Breast epithelium (tissue), 3 donors: ENCODE data around the gene USP17L18.
"Not testable (repeated sequence)": the region's sequence is repeated elsewhere in the genome, so short reads cannot be mapped to it uniquely, and the experiment has no call there.

Experiments
- POLR2A ChIP-seq: fragments of 450-650 bp; IDR thresholded peaks from one replicate; pipeline ENCODE4 v1.6.1; 2016; ENCODE audit warnings: antibody characterized with exemption, mild to moderate bottlenecking, moderate library complexity
- POLR2AphosphoS5 ChIP-seq, 3 donors: sonication (generic); formaldehyde crosslinking; IDR thresholded peaks; one replicate each; pipeline ENCODE4 v1.6.1; 2017; ENCODE audit warnings: antibody characterized with exemption in 3 of 3
- TF ChIP-seq, protein P1 (sequence below), 3 donors: fragments of 450-650 bp; IDR thresholded peaks; one replicate each; pipeline ENCODE4 v1.5.1; 2016 to 2017; ENCODE audit warnings: antibody characterized with exemption in 3 of 3, mild to moderate bottlenecking in 3 of 3, moderate library complexity in 3 of 3

- not testable (repeated sequence) for TF ChIP-seq POLR2A; POLR2AphosphoS5 (IDR thresholded peaks at IDR 0.05)
- TF ChIP-seq, protein P1, sequence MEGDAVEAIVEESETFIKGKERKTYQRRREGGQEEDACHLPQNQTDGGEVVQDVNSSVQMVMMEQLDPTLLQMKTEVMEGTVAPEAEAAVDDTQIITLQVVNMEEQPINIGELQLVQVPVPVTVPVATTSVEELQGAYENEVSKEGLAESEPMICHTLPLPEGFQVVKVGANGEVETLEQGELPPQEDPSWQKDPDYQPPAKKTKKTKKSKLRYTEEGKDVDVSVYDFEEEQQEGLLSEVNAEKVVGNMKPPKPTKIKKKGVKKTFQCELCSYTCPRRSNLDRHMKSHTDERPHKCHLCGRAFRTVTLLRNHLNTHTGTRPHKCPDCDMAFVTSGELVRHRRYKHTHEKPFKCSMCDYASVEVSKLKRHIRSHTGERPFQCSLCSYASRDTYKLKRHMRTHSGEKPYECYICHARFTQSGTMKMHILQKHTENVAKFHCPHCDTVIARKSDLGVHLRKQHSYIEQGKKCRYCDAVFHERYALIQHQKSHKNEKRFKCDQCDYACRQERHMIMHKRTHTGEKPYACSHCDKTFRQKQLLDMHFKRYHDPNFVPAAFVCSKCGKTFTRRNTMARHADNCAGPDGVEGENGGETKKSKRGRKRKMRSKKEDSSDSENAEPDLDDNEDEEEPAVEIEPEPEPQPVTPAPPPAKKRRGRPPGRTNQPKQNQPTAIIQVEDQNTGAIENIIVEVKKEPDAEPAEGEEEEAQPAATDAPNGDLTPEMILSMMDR (IDR thresholded peaks at IDR 0.05) = not testable (repeated sequence)
These were observed 33.7 kb upstream of the USP17L18 start for GRCh38 chr4:9214701-9215100.
